Natural killer cell treated with Interleukin-12 subunit alpha and Interleukin-12 subunit beta and Interleukin-15 and Interleukin-18, amount 100 ng/mL, for 72 hours (primary cell): Measurements from ENCODE around the gene CHRNB4. TPM values are rescaled to one million over a fixed set of nuclear protein-coding genes. Genes with fewer than 3 reads are reported as not detected.
A peak's percentile ranks its signal among the peaks of the same experiment; 100 is the strongest.

ENCODE experiments used
- ATAC-seq, 2 donors: fragments of 150-1000 bp; cut with Tn5 transposase in 1 of 2; sonication (Bioruptor Pico), chemical (Tn5 transposase) in 1 of 2; 2 replicates each; pipeline ENCODE4 v1.10.0; 2021
- DNase-seq: peaks from one replicate; pipeline ENCODE4 v3.0.0; 2022; ENCODE audit warnings: low spot score
- H3K27ac Mint-ChIP-seq, 2 donors: 1 replicate in 1 of 2; 2 replicates in 1 of 2; pipeline ENCODE4 v1.8.0; 2022; ENCODE audit warnings: mixed read lengths in 2 of 2, mild to moderate bottlenecking in 1 of 2, moderate library complexity in 1 of 2
- H3K27me3 Mint-ChIP-seq, 2 donors: 1 replicate in 1 of 2; 2 replicates in 1 of 2; pipeline ENCODE4 v1.8.0; 2022; ENCODE audit warnings: mixed read lengths in 2 of 2
- H3K36me3 Mint-ChIP-seq: one replicate; pipeline ENCODE4 v1.8.0; 2022; ENCODE audit warnings: mixed read lengths
- H3K4me1 Mint-ChIP-seq, 2 donors: 1 replicate in 1 of 2; 2 replicates in 1 of 2; pipeline ENCODE4 v1.8.0; 2022; ENCODE audit warnings: low read depth in 2 of 2, mixed read lengths in 2 of 2, mild to moderate bottlenecking in 1 of 2
- H3K4me3 Mint-ChIP-seq: one replicate; pipeline ENCODE4 v1.8.0; 2022; ENCODE audit warnings: mixed read lengths
- H3K9me3 Mint-ChIP-seq: 2 replicates; pipeline ENCODE4 v1.8.0; 2022; ENCODE audit warnings: mixed read lengths
- total RNA-seq, 2 donors: library from RNA; stranded (reverse); gene quantifications; one replicate each; pipeline ENCODE4 v1.2.3, GENCODE V29; 2022

The CHRNB4 gene
- total RNA-seq, 2 donors from 2014 or later: not detected

- no peaks in the 10 kb centered on the region for H3K4me1 Mint-ChIP-seq
- no peak overlapping the region for H3K27ac Mint-ChIP-seq
These were observed 13.3 kb upstream of the CHRNB4 start for GRCh38 chr15:78654272-78654671.

GRCh38 chr15:78651930-78652615, 11.1 kb upstream of the CHRNB4 start:
- Mint-ChIP-seq H3K27me3 (peaks cover 9 to 11% of the 10 kb centered on the region in 2 donors), H3K9me3 (no peaks in the 10 kb centered on the region), H3K4me1 (no peaks in the 10 kb centered on the region), H3K4me3 (no peak overlapping the region), H3K27ac (no peak overlapping the region), H3K36me3 (no peaks in the 10 kb centered on the region)
- no peak for ATAC-seq
- no peak for DNase-seq

More at GRCh38 chr15:78654272-78654671, 13.3 kb upstream of the CHRNB4 start:
- no peaks in the 10 kb centered on the region for H3K9me3 Mint-ChIP-seq
- no peaks in the 10 kb centered on the region for H3K36me3 Mint-ChIP-seq
- H3K4me3 Mint-ChIP-seq: no peak overlapping the region
- ATAC-seq (no peak), DNase-seq (no peak)
- peaks cover 11 to 13% of the 10 kb centered on the region in 2 donors for H3K27me3 Mint-ChIP-seq

DNA sequence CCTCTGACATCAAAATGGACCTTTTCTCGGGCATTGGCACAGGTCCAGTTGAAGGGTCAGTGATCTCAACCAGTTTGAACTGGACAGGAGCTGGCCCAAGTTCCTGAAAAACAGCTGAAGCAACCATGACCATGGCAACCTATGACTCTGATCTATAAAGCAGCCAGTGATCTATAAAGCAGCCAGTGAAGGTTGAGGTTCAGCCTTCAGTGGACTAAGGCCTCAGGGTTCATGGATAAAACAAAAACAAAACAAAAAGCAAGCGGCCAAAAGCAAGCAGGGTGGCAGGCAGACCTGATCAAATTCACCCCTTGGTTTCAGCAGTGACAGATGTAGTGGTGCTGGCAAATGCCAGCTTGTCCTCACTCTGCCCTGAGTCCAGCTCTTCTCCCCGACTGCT, 10.0 kb upstream of the CHRNB4 start:
- no peak overlapping the region for H3K27ac Mint-ChIP-seq
- no peaks in the 10 kb centered on the region for H3K9me3 Mint-ChIP-seq
- no peaks in the 10 kb centered on the region for H3K4me1 Mint-ChIP-seq
- H3K27me3 Mint-ChIP-seq: peaks cover 9 to 11% of the 10 kb centered on the region in 2 donors
- no peak overlapping the region for H3K4me3 Mint-ChIP-seq
- ATAC-seq: no peak
- DNase-seq: no peak
- H3K36me3 Mint-ChIP-seq: no peaks in the 10 kb centered on the region

DNA sequence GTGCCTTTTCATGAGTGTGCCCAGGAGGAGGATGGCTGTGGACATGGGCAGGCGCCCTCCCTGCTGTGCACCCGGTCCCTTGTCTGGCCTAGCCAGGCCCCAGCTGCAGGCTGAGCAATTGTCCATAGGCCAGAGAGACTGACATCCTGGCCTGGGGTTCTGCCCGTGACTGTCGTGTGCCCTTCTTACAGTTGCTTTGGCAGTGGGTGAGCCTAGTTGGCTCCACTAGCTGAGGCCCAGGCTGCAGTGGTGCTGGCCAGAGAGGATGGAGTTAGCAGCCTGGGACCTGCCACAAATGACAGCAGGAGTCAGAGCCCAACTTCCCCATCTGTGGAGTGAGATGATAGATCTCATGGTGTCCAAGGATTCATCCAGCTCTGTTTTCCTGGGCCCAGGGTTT, 9.0 kb upstream of the CHRNB4 start:
- Mint-ChIP-seq H3K27ac (no peak overlapping the region), H3K9me3 (no peaks in the 10 kb centered on the region), H3K4me3 (no peak overlapping the region), H3K4me1 (no peaks in the 10 kb centered on the region), H3K36me3 (no peaks in the 10 kb centered on the region), H3K27me3 (peaks cover 9 to 10% of the 10 kb centered on the region in 2 donors)
- ATAC-seq (peak in 1 of 2 donors; percentile 33), DNase-seq (no peak)

DNA sequence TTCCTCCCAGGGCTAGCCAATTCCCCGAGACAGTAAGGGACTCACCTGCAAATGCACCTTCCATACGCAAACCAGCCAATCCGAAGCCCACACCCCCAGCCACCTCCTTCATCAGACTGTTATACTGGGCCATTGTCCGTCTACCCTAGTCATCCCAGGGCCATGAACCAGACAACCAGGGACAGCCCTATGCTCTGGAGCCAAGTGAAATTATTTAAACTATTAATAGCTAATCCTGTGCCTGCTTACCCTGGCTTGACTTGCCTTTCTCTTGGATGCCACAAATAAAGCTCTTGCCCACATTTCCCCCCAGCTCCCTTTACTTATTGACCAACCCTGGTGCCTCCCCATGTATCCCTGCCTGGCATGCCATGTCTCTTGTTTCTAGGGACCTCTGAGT, 4.0 kb upstream of the CHRNB4 start:
- Mint-ChIP-seq H3K27me3 (peaks cover 3 to 5% of the 10 kb centered on the region in 2 donors), H3K36me3 (no peaks in the 10 kb centered on the region), H3K27ac (no peak overlapping the region), H3K9me3 (no peaks in the 10 kb centered on the region), H3K4me3 (no peak overlapping the region), H3K4me1 (peaks cover 0 to 3% of the 10 kb centered on the region in 2 donors)
- DNase-seq (no peak), ATAC-seq (no peak)

DNA sequence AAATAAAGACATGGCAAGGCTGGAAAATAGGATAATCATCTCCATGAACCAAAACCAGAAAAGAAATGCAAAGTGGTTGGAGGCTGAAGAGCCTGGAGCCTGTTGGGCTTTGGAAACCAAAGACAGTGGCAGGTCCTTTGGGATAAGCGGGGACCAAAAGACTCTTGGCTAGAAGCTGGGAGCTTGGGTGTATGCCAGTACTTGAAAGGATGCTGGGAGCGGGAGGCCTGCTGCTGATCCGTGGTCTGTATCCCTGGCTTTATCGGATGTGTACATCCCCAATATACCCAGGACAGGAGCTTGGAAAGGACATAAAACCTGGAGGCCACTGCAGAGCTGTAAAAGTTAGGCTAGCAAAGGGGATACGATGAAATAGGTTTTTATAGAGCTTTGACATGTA, 1.3 kb upstream of the CHRNB4 start:
- H3K9me3 Mint-ChIP-seq: no peaks in the 10 kb centered on the region
- no peak for DNase-seq
- H3K4me1 Mint-ChIP-seq: peaks cover 0 to 3% of the 10 kb centered on the region in 2 donors
- H3K27ac Mint-ChIP-seq: no peak overlapping the region
- H3K36me3 Mint-ChIP-seq: no peaks in the 10 kb centered on the region
- H3K27me3 Mint-ChIP-seq: peaks cover 3 to 5% of the 10 kb centered on the region in 2 donors
- ATAC-seq: peak in 1 of 2 donors; percentile 21
- peak overlapping the region; percentile 34 for H3K4me3 Mint-ChIP-seq

DNA sequence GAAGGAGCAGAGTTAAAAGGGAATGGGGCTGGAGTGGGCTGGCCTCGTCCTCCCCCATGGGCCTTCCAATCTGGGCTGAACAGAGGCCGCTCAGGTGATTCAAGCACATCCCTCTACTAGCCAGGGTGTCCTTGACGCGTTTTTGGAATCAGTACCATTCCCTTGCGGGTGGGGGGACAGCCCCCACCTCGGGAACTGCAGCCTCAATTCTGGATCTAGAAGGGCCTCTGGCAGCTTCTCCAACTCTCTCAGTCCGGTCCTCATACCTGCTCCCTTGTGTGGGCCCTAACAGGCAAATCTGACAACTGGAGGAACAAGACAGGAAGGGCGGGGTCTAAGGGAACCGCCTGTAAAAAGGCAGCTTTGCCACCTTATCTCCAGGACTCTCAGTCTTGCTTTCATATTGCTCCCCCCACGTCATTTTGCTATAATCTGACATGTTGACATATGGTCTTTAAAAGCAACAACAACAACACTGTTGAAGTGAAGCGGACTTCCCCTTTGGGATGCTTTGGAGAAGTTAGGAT, 802 bp upstream of the CHRNB4 start:
- H3K36me3 Mint-ChIP-seq: no peaks in the 10 kb centered on the region
- H3K9me3 Mint-ChIP-seq: no peaks in the 10 kb centered on the region
- ATAC-seq: no peak
- DNase-seq: no peak
- peaks cover 3 to 5% of the 10 kb centered on the region in 2 donors for H3K27me3 Mint-ChIP-seq
- peaks cover 0 to 3% of the 10 kb centered on the region in 2 donors for H3K4me1 Mint-ChIP-seq
- H3K4me3 Mint-ChIP-seq: peak overlapping the region; percentile 34
- no peak overlapping the region for H3K27ac Mint-ChIP-seq

DNA sequence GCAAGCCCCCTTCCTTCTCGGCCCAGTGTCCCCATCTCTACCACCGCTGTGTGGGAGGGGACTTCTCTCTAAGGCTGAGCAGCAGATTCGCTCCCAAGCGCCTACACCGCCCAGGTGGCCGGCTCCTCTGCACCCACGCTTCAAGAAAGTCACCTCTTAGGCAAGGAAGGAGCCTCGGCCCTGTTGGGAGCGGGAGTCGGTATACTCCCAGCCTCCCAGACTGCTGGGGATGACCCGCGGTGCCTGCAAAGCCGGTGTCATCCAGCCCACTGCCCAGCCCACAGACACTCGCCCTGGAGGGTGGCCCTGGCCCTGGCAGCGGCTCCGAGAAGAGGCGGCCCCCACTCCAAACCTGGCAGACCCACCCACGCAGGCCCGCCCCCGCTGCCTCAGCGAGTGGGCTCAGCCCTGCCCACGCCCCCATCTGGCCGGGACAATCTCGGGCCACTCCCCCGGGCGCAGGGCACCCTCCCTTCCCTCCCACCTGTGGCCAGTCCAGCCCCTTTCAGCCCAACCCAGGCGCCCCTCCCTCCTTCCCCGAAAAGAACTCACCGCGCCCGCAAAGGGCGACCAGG, 396 bp downstream of the CHRNB4 start:
- no peak for DNase-seq
- Mint-ChIP-seq H3K27me3 (peaks cover 5 to 7% of the 10 kb centered on the region in 2 donors), H3K36me3 (no peaks in the 10 kb centered on the region), H3K4me1 (peaks cover 0 to 3% of the 10 kb centered on the region in 2 donors), H3K9me3 (no peaks in the 10 kb centered on the region), H3K4me3 (no peak overlapping the region), H3K27ac (no peak overlapping the region)
- peak; percentile 11 to 34 for ATAC-seq

- no peak for ATAC-seq
- Mint-ChIP-seq H3K36me3 (no peaks in the 10 kb centered on the region), H3K27me3 (peaks cover 5 to 7% of the 10 kb centered on the region in 2 donors), H3K4me3 (no peak overlapping the region), H3K4me1 (peaks cover 0 to 3% of the 10 kb centered on the region in 2 donors), H3K9me3 (no peaks in the 10 kb centered on the region), H3K27ac (no peak overlapping the region)
- no peak for DNase-seq
These were observed 2.2 kb downstream of the CHRNB4 start for GRCh38 chr15:78638658-78639314.

- Mint-ChIP-seq H3K27me3 (peaks cover 8 to 12% of the 10 kb centered on the region in 2 donors), H3K4me1 (peaks cover 0 to 3% of the 10 kb centered on the region in 2 donors), H3K36me3 (no peaks in the 10 kb centered on the region), H3K27ac (no peak overlapping the region), H3K4me3 (no peak overlapping the region), H3K9me3 (no peaks in the 10 kb centered on the region)
- DNase-seq: no peak
- ATAC-seq: no peak
These were observed 3.1 kb downstream of the CHRNB4 start for GRCh38 chr15:78637776-78638435.

- DNase-seq (no peak), ATAC-seq (no peak)
- Mint-ChIP-seq H3K36me3 (no peaks in the 10 kb centered on the region), H3K4me1 (peaks cover 0 to 2% of the 10 kb centered on the region in 2 donors), H3K9me3 (no peaks in the 10 kb centered on the region), H3K4me3 (no peak overlapping the region), H3K27me3 (peaks cover 9 to 10% of the 10 kb centered on the region in 2 donors), H3K27ac (no peak overlapping the region)
These were observed 4.6 kb downstream of the CHRNB4 start for GRCh38 chr15:78636378-78636859.

- Mint-ChIP-seq H3K27ac (no peak overlapping the region), H3K4me3 (no peak overlapping the region), H3K9me3 (no peaks in the 10 kb centered on the region), H3K27me3 (peaks cover 6 to 10% of the 10 kb centered on the region in 2 donors), H3K36me3 (no peaks in the 10 kb centered on the region), H3K4me1 (no peaks in the 10 kb centered on the region)
- ATAC-seq (no peak), DNase-seq (no peak)
These were observed 5.7 kb downstream of the CHRNB4 start for GRCh38 chr15:78635346-78635745.

- Mint-ChIP-seq H3K27ac (no peak overlapping the region), H3K9me3 (no peaks in the 10 kb centered on the region), H3K4me3 (no peak overlapping the region), H3K4me1 (no peaks in the 10 kb centered on the region), H3K36me3 (no peaks in the 10 kb centered on the region), H3K27me3 (peaks cover 6 to 10% of the 10 kb centered on the region in 2 donors)
- no peak for DNase-seq
- no peak for ATAC-seq
These were observed 6.5 kb downstream of the CHRNB4 start for GRCh38 chr15:78634210-78635145.
